ENCODE results near the gene CTNNBL1. TPM values are rescaled to one million over a fixed set of nuclear protein-coding genes. Genes with fewer than 3 reads are reported as not detected.

CTNNBL1 gene
- total RNA-seq, 1 experiment from 2014 or later: 55.4 TPM

DNA sequence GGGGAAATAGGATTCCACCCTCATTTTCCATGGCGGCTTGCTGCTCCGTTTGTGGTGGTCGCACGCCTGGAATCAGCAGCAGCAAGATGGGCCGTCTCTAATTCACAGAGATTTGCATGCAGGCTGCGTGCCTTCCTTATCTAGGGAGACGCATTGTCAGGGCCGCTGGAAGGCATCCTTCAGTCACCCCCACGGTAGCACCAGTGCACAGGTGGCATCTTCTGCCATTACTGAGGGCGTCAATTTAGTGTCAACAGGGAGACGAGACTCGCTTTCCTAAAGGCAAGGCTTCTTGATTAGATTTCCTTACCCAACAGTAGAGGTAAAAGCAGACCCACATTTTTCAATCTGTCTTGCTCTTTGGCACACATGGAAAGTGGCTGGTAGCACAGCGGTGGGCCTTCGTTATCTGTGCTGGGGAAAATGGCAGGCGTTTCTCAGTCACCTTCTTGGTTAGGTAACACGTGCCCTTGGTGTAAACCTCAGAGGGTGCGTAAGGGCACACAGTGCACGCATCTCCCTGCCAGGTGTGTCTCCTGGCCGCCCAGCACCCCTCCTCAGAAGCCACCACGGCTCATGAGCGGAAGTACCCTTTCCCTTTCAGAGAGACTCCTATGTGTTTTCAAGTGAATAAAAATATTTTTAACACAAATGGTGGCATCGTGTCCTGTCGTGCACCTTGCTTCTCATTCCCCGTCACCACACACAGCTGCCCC is 181.8 kb downstream of the CTNNBL1 start:
- H3K27me3 ChIP-seq (ENCODE audit: insufficient read depth, low read length): no peaks in the 10 kb centered on the region
- TF ChIP-seq YY1 (IDR thresholded peaks at IDR 0.05; ENCODE audit: extremely low read depth, insufficient replicate concordance, low read depth, low read length) (no peak), SRF (IDR thresholded peaks at IDR 0.05; ENCODE audit: low read depth) (no peak), POLR2A (IDR thresholded peaks at IDR 0.05; ENCODE audit: borderline replicate concordance, extremely low read depth, insufficient read depth, insufficient read length) (no peak), EZH2phosphoT487 (IDR thresholded peaks at IDR 0.05; ENCODE audit: borderline replicate concordance) (no peak), ZNF274 (IDR thresholded peaks at IDR 0.05; ENCODE audit: low read depth, low read length) (no peak)
- TF ChIP-seq, protein P1, sequence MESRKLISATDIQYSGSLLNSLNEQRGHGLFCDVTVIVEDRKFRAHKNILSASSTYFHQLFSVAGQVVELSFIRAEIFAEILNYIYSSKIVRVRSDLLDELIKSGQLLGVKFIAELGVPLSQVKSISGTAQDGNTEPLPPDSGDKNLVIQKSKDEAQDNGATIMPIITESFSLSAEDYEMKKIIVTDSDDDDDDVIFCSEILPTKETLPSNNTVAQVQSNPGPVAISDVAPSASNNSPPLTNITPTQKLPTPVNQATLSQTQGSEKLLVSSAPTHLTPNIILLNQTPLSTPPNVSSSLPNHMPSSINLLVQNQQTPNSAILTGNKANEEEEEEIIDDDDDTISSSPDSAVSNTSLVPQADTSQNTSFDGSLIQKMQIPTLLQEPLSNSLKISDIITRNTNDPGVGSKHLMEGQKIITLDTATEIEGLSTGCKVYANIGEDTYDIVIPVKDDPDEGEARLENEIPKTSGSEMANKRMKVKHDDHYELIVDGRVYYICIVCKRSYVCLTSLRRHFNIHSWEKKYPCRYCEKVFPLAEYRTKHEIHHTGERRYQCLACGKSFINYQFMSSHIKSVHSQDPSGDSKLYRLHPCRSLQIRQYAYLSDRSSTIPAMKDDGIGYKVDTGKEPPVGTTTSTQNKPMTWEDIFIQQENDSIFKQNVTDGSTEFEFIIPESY (IDR thresholded peaks at IDR 0.05; ENCODE audit: extremely low read depth, insufficient replicate concordance, low read length): no peak
- TF ChIP-seq, protein P2, sequence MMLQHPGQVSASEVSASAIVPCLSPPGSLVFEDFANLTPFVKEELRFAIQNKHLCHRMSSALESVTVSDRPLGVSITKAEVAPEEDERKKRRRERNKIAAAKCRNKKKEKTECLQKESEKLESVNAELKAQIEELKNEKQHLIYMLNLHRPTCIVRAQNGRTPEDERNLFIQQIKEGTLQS (IDR thresholded peaks at IDR 0.05): no peak
- ChIA-PET POLR2A (no interaction called here), RAD21 (ENCODE audit: low non-redundant PET in 1 of 2, low total read pairs in 2 of 2, uncharacterized antibody in 2 of 2, unreplicated experiment in 2 of 2) (no interaction called here), CTCF (no interaction called here)
- no peaks in the 10 kb centered on the region for H3K36me3 ChIP-seq (ENCODE audit: control insufficient read depth in 1 of 2, insufficient read depth in 2 of 2, low read length in 2 of 2)
- H3K4me1 ChIP-seq (ENCODE audit: control insufficient read depth in 1 of 2, insufficient read depth in 2 of 2, low read length in 2 of 2): no peaks in the 10 kb centered on the region
- H2AFZ ChIP-seq (ENCODE audit: low read depth, low read length, poor library complexity, severe bottlenecking): no peak overlapping the region
- no peak overlapping the region for H3K4me3 ChIP-seq (replicated peaks in 1 of 2; ENCODE audit: low read depth in 1 of 2, low read length in 2 of 2)
- no peak for ATAC-seq
- H3K9me3 ChIP-seq (ENCODE audit: control insufficient read depth in 1 of 2, insufficient read depth in 1 of 2, low read depth in 1 of 2, low read length in 2 of 2): no peaks in the 10 kb centered on the region
- no peak for DNase-seq (ENCODE audit: low read depth, low spot score)
- H3K27ac ChIP-seq (ENCODE audit: low read depth, low read length): no peak overlapping the region
- H3K9ac ChIP-seq (ENCODE audit: low read length): no peak overlapping the region
- no TSS peak for BruUV-seq (replicated peaks)
- H3K79me2 ChIP-seq (ENCODE audit: insufficient read depth, low read length): no peaks in the 10 kb centered on the region
- H3K4me2 ChIP-seq (ENCODE audit: low read length): no peak overlapping the region
- no peaks in the 10 kb centered on the region for H4K20me1 ChIP-seq (ENCODE audit: insufficient read depth)
- intact Hi-C loops (cut with micrococcal nuclease): no loop called here
- no peaks in the 10 kb centered on the region for H3K9me2 ChIP-seq (ENCODE audit: insufficient read depth)

Measured in HCT116 (cell line).